SK-N-MC (cell line): ENCODE measurements around the gene MAP3K21.

ENCODE experiments used
- EZH2 ChIP-seq: fragments of 200-600 bp; sonication (generic); IDR thresholded peaks from one replicate; pipeline ENCODE4 v1.6.1; 2017; ENCODE audit warnings: antibody characterized with exemption
- FOXP2 ChIP-seq: optimal IDR thresholded peaks from 2 replicates; pipeline ENCODE3; 2011; ENCODE audit warnings: mild to moderate bottlenecking, moderate library complexity; ENCODE audit not compliant: insufficient read depth; ENCODE audit errors: extremely low read length, control extremely low read depth
- POLR2AphosphoS5 ChIP-seq: IDR thresholded peaks from 2 replicates; pipeline ENCODE4 v1.6.1; 2012; ENCODE audit warnings: mild to moderate bottlenecking, low read depth, low read length, borderline replicate concordance

DNA sequence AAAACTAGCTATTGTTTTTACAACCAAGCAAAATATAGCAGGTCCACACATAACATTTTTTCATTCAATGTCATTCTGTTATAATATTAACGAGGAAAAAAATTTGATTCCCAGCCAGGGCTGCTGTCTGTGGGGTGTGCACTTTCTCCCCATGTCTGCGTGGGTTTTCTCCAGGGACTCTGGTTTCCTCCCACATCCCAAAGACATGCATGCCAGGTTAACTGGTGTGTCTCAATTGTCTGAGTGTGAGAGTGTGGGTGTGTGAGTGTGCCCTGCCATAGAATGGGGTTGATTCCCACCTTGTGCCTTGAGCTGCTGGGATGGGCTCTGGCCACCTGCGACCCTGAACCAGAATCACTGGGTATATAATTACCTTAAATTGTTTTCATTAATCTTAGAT, 60.1 kb downstream of the MAP3K21 start:
- TF ChIP-seq POLR2AphosphoS5, result no peak
- no peak for TF ChIP-seq EZH2
- no peak for TF ChIP-seq FOXP2
